HepG2 (cell line): ENCODE measurements around the gene UBXN1. TPM values are rescaled to one million over a fixed set of nuclear protein-coding genes. Genes with fewer than 3 reads are reported as not detected.

Source experiments
- BCL6 ChIP-seq: IDR thresholded peaks from 2 replicates; pipeline ENCODE4 v1.6.1; 2016; ENCODE audit warnings: missing genetic modification reagents, missing compliant biosample characterization
- CREM ChIP-seq, 2 experiments: sonication (generic) in 1 of 2; formaldehyde crosslinking in 1 of 2; IDR thresholded peaks; 2 replicates each; pipeline versions ENCODE4 v1.4.0 to v1.6.1; 2016 to 2020; ENCODE audit warnings: antibody characterized with exemption in 1 of 2, mild to moderate bottlenecking in 1 of 2, missing genetic modification reagents in 1 of 2
- E2F1 ChIP-seq: sonication (generic); formaldehyde crosslinking; IDR thresholded peaks from 2 replicates; pipeline ENCODE4 v1.5.0; 2020; ENCODE audit warnings: missing genetic modification reagents
- HNRNPH1 ChIP-seq: fragments of 200-400 bp; formaldehyde crosslinking; optimal IDR thresholded peaks from 2 replicates; pipeline ENCODE3; 2017; ENCODE audit warnings: mild to moderate bottlenecking, low read depth, low read length
- HNRNPUL1 ChIP-seq: fragments of 200-400 bp; formaldehyde crosslinking; IDR thresholded peaks from 2 replicates; pipeline ENCODE4 v1.6.1; 2017; ENCODE audit warnings: low read depth, mild to moderate bottlenecking, low read length, moderate library complexity
- MAFF ChIP-seq: IDR thresholded peaks from 2 replicates; pipeline ENCODE4 v1.6.1; 2011; ENCODE audit warnings: low read depth, low read length, improper control_type of control experiment
- PRDM15 ChIP-seq: sonication (generic); formaldehyde crosslinking; IDR thresholded peaks from 2 replicates; pipeline ENCODE4 v1.4.0; 2020; ENCODE audit warnings: missing genetic modification reagents
- RBFOX2 ChIP-seq: fragments of 200-400 bp; formaldehyde crosslinking; IDR thresholded peaks from 2 replicates; pipeline ENCODE4 v1.6.1; 2017; ENCODE audit warnings: low read depth, mild to moderate bottlenecking, low read length
- RBM22 ChIP-seq: fragments of 200-400 bp; formaldehyde crosslinking; optimal IDR thresholded peaks from 2 replicates; pipeline ENCODE3; 2017; ENCODE audit warnings: mild to moderate bottlenecking, low read length, moderate library complexity
- STAG1 ChIP-seq: sonication (generic); formaldehyde crosslinking; IDR thresholded peaks from 2 replicates; pipeline ENCODE4 v1.4.0; 2020; ENCODE audit warnings: missing genetic modification reagents
- ZFY ChIP-seq: sonication (generic); formaldehyde crosslinking; IDR thresholded peaks from 2 replicates; pipeline ENCODE4 v1.4.0; 2020; ENCODE audit warnings: missing genetic modification reagents
- ZNF256 ChIP-seq: sonication (generic); formaldehyde crosslinking; conservative IDR thresholded peaks from 2 replicates; pipeline ENCODE4 v1.4.0; 2020; ENCODE audit warnings: missing genetic modification reagents
- ZNF503 ChIP-seq: sonication (generic); formaldehyde crosslinking; IDR thresholded peaks from 2 replicates; pipeline ENCODE4 v1.4.0; 2020; ENCODE audit warnings: missing genetic modification reagents
- ZNF615 ChIP-seq: sonication (generic); formaldehyde crosslinking; IDR thresholded peaks from 2 replicates; pipeline ENCODE4 v1.5.0; 2020; ENCODE audit warnings: mild to moderate bottlenecking, missing genetic modification reagents, borderline replicate concordance
- ZNF660 ChIP-seq: sonication (generic); formaldehyde crosslinking; IDR thresholded peaks from 2 replicates; pipeline ENCODE4 v1.5.1; 2020; ENCODE audit warnings: mild to moderate bottlenecking, low read depth, missing genetic modification reagents, borderline replicate concordance
- ZNF816 ChIP-seq: sonication (generic); formaldehyde crosslinking; IDR thresholded peaks from 2 replicates; pipeline ENCODE4 v1.8.0; 2022; ENCODE audit warnings: missing genetic modification reagents, mild to moderate bottlenecking, borderline replicate concordance
- polyA plus RNA-seq, 8 experiments: library from polyadenylated mRNA; depleted of rRNA in 3 of 8; stranded (reverse) in 7 of 8; unstranded in 1 of 8; fragments of >200 nt; fragmentation: Illumina TruSeq in 4 of 8; extraction: Trizol in 4 of 8; gene quantifications; 2 replicates each; pipeline versions ENCODE4 v1.2.1 to v1.2.3, GENCODE V29; 2011 to 2016; ENCODE audit warnings: low read depth in 4 of 8, missing spikeins in 1 of 8, mixed read lengths in 1 of 8; ENCODE audit not compliant: insufficient read depth in 1 of 8
- total RNA-seq, 5 experiments: library from RNA; depleted of rRNA; stranded (reverse); fragments of >200 nt; fragmentation: Illumina TruSeq; extraction: Trizol; gene quantifications; 2 replicates each; pipeline ENCODE4 v1.2.3, GENCODE V29; 2016; ENCODE audit warnings: low read depth in 1 of 5
- TF ChIP-seq, protein P1 (sequence below): sonication (generic); formaldehyde crosslinking; IDR thresholded peaks from 2 replicates; pipeline ENCODE4 v1.4.0; 2020; ENCODE audit warnings: missing genetic modification reagents

Gene UBXN1
- total and polyA plus RNA-seq, 2 of the 13 experiments (the other 11 are each of a cell fraction or from before 2014, with no cell fraction given) = 47.5 to 52.4 TPM

- TF ChIP-seq PRDM15 (CRISPR knock-in tag) (peak; percentile 95), RBM22 (peak; percentile 8), ZNF660 (no peak), BCL6 (CRISPR knock-in tag) (0 out of 2 replicates have a peak, but pooled peaks have one; percentile 10), ZNF256 (CRISPR knock-in tag) (no peak), STAG1 (CRISPR knock-in tag) (no peak), ZFY (CRISPR knock-in tag) (peak; percentile 94), RBFOX2 (peak; percentile 99), E2F1 (CRISPR knock-in tag) (peak; percentile 41; the same call in 1 of the 2 replicates), HNRNPUL1 (no peak), ZNF816 (CRISPR knock-in tag) (no peak; the same call in 1 of the 2 replicates), ZNF615 (CRISPR knock-in tag) (no peak), MAFF (no peak), CREM (IDR thresholded peaks at IDR 0.05) (peak; percentile 54; the same call in 1 of the 2 replicates), CREM (CRISPR knock-in tag; IDR thresholded peaks at IDR 0.05) (no peak), ZNF503 (CRISPR knock-in tag) (0 out of 2 replicates have a peak, but pooled peaks have one; percentile 22), HNRNPH1 (peak; percentile 99)
- TF ChIP-seq, protein P1, sequence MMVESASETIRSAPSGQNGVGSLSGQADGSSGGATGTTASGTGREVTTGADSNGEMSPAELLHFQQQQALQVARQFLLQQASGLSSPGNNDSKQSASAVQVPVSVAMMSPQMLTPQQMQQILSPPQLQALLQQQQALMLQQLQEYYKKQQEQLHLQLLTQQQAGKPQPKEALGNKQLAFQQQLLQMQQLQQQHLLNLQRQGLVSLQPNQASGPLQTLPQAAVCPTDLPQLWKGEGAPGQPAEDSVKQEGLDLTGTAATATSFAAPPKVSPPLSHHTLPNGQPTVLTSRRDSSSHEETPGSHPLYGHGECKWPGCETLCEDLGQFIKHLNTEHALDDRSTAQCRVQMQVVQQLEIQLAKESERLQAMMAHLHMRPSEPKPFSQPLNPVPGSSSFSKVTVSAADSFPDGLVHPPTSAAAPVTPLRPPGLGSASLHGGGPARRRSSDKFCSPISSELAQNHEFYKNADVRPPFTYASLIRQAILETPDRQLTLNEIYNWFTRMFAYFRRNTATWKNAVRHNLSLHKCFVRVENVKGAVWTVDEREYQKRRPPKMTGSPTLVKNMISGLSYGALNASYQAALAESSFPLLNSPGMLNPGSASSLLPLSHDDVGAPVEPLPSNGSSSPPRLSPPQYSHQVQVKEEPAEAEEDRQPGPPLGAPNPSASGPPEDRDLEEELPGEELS (CRISPR knock-in tag) = no peak; the same call in 1 of the 2 replicates
Observed at GRCh38 chr11:62665075-62665598, 13.7 kb downstream of the UBXN1 start, which contains the start of the genes C11orf98 and CSKMT (continued).
